HG02938 (cell line): Measurements from ENCODE around the gene ZNF331.
A peak's percentile ranks its signal among the peaks of the same experiment; 100 is the strongest.

Experiments used
- ATAC-seq: cut with Tn5 transposase; IDR thresholded peaks from one replicate; pipeline ENCODE4 v1.9.1; 2021; ENCODE audit warnings: mild to moderate bottlenecking, moderate library complexity; ENCODE audit not compliant: unreplicated experiment

ZNF331 gene

GRCh38 chr19:53520547-53521372, 17.2 kb upstream of the ZNF331 start:
- ATAC-seq, result peak; percentile 96

GRCh38 chr19:53521373-53522202, 16.4 kb upstream of the ZNF331 start:
- ATAC-seq, result no peak

- ATAC-seq, result no peak
Measured at GRCh38 chr19:53525922-53526321, 12.0 kb upstream of the ZNF331 start.

- ATAC-seq, result no peak
Measured at GRCh38 chr19:53530622-53531021, 7.3 kb upstream of the ZNF331 start.

GRCh38 chr19:53531457-53531856, 6.5 kb upstream of the ZNF331 start:
- ATAC-seq, result no peak

GRCh38 chr19:53532362-53532761, 5.6 kb upstream of the ZNF331 start:
- no peak for ATAC-seq

GRCh38 chr19:53536225-53536548, 1.8 kb upstream of the ZNF331 start:
- no peak for ATAC-seq

- no peak for ATAC-seq
Measured at GRCh38 chr19:53537121-53537520, 824 bp upstream of the ZNF331 start.

GRCh38 chr19:53538378-53539109, 599 bp downstream of the ZNF331 start:
- peak; percentile 7 for ATAC-seq

- no peak for ATAC-seq
Measured at GRCh38 chr19:53540091-53540490, 2.1 kb downstream of the ZNF331 start.

GRCh38 chr19:53541971-53542370, 4.0 kb downstream of the ZNF331 start:
- ATAC-seq, result no peak

- no peak for ATAC-seq
Measured at GRCh38 chr19:53545271-53546065, 7.5 kb downstream of the ZNF331 start.

- ATAC-seq, result no peak
Measured at GRCh38 chr19:53546758-53547513, 9.0 kb downstream of the ZNF331 start.

GRCh38 chr19:53549340-53549739, 11.4 kb downstream of the ZNF331 start:
- ATAC-seq, result no peak

GRCh38 chr19:53552001-53552721, 14.2 kb downstream of the ZNF331 start:
- ATAC-seq, result no peak

- no peak for ATAC-seq
Measured at GRCh38 chr19:53553156-53553555, 15.2 kb downstream of the ZNF331 start.

- peak; percentile 81 for ATAC-seq
Measured at GRCh38 chr19:53553865-53554791, 16.2 kb downstream of the ZNF331 start.

- ATAC-seq, result no peak
Measured at GRCh38 chr19:53554804-53555203, 16.9 kb downstream of the ZNF331 start.
